OCI-LY3 (cell line): Measurements from ENCODE around the gene LRRFIP2.

Experiments used
- EZH2phosphoT487 ChIP-seq: fragments of 200-600 bp; shearing (Covaris generic); IDR thresholded peaks from 2 replicates; pipeline ENCODE4 v1.6.1; 2018; ENCODE audit warnings: antibody characterized with exemption, mixed run types, low read depth
- TF ChIP-seq, protein P1 (sequence below): fragments of 200-600, 300-600 bp; sonication (generic); IDR thresholded peaks from 2 replicates; pipeline ENCODE4 v1.5.1; 2014; ENCODE audit warnings: antibody characterized with exemption, low read length, low read depth

- TF ChIP-seq, protein P1, sequence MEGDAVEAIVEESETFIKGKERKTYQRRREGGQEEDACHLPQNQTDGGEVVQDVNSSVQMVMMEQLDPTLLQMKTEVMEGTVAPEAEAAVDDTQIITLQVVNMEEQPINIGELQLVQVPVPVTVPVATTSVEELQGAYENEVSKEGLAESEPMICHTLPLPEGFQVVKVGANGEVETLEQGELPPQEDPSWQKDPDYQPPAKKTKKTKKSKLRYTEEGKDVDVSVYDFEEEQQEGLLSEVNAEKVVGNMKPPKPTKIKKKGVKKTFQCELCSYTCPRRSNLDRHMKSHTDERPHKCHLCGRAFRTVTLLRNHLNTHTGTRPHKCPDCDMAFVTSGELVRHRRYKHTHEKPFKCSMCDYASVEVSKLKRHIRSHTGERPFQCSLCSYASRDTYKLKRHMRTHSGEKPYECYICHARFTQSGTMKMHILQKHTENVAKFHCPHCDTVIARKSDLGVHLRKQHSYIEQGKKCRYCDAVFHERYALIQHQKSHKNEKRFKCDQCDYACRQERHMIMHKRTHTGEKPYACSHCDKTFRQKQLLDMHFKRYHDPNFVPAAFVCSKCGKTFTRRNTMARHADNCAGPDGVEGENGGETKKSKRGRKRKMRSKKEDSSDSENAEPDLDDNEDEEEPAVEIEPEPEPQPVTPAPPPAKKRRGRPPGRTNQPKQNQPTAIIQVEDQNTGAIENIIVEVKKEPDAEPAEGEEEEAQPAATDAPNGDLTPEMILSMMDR: no peak
- TF ChIP-seq EZH2phosphoT487: no peak
Measured at GRCh38 chr3:37223576-37223975, 49.2 kb upstream of the LRRFIP2 start.
